ENCODE results near the gene CSH1. TPM values are rescaled to one million over a fixed set of nuclear protein-coding genes. Genes with fewer than 3 reads are reported as not detected.
"Not testable (repeated sequence)": the region's sequence is repeated elsewhere in the genome, so short reads cannot be mapped to it uniquely, and the experiment has no call there.

Gene CSH1
- total and polyA plus RNA-seq, 2 experiments from 2014 or later: 0.68 TPM; not detected in 1

GRCh38 chr17:63910096-63910495, 13.7 kb upstream of the CSH1 start (continued):
- TF ChIP-seq ZNF462 (CRISPR knock-in tag; IDR thresholded peaks at IDR 0.05) (no peak), CTCF (conservative IDR thresholded peaks at IDR 0.05; ENCODE audit: low read depth in 2 of 2) (no peak), JUNB (IDR thresholded peaks at IDR 0.05; ENCODE audit: unreplicated experiment) (no peak), ZNF331 (CRISPR knock-in tag; IDR thresholded peaks at IDR 0.05; ENCODE audit: low read depth) (no peak), REST (IDR thresholded peaks at IDR 0.05; ENCODE audit: unreplicated experiment) (no peak), EZH2phosphoT487 (IDR thresholded peaks at IDR 0.05; ENCODE audit: unreplicated experiment) (no peak)

GRCh38 chr17:63909586-63909985, 13.2 kb upstream of the CSH1 start:
- H3K27ac ChIP-seq (ENCODE audit: low read depth); H4K20me1 ChIP-seq (replicated peaks; ENCODE audit: insufficient read depth); H3K27me3 ChIP-seq (ENCODE audit: insufficient read depth); H3K79me2 ChIP-seq (replicated peaks; ENCODE audit: insufficient read depth); H3K4me2 ChIP-seq; H3K4me1 ChIP-seq (ENCODE audit: insufficient read depth); H3K27me3 Mint-ChIP-seq (ENCODE audit: insufficient read depth, low read depth, poor library complexity); H3K36me3 ChIP-seq (ENCODE audit: insufficient read depth); H3K27ac Mint-ChIP-seq; H3K36me3 Mint-ChIP-seq (ENCODE audit: low read depth); H3K4me3 Mint-ChIP-seq; H3K9me3 Mint-ChIP-seq; H2AFZ ChIP-seq; H3K4me3 ChIP-seq; H3K9me2 ChIP-seq (ENCODE audit: insufficient read depth); ATAC-seq; H3F3A ChIP-seq (replicated peaks; ENCODE audit: low read depth); DNase-seq (ENCODE audit: low spot score): not testable (repeated sequence)
- peaks cover 20% of the 10 kb centered on the region for H3K4me1 Mint-ChIP-seq

Measured in GM23338 (cell line).